Hepatocyte (in vitro differentiated cells): Measurements from ENCODE around the gene BCL7B.

Experiments
- CTCF ChIP-seq: fragments of 200-600 bp; sonication (generic); IDR thresholded peaks from 2 replicates; pipeline ENCODE4 v1.5.1; 2016; ENCODE audit warnings: antibody characterized with exemption, mild to moderate bottlenecking; ENCODE audit not compliant: poor library complexity
- EZH2 ChIP-seq: fragments of 200-600 bp; sonication (generic); IDR thresholded peaks from 2 replicates; pipeline ENCODE4 v1.6.1; 2016; ENCODE audit warnings: antibody characterized with exemption, mild to moderate bottlenecking, borderline replicate concordance
- EZH2phosphoT487 ChIP-seq: fragments of 200-600 bp; sonication (generic); IDR thresholded peaks from one replicate; pipeline ENCODE4 v1.6.1; 2018; ENCODE audit warnings: antibody characterized with exemption, mild to moderate bottlenecking, low read depth, moderate library complexity; ENCODE audit not compliant: unreplicated experiment, severe bottlenecking

GRCh38 chr7:73560109-73560835 is 2.8 kb upstream of the BCL7B start:
- TF ChIP-seq CTCF (no peak), EZH2 (no peak), EZH2phosphoT487 (no peak)
